ENCODE results near the gene MTURN.

- no peak for TF ChIP-seq CTCF (IDR thresholded peaks at IDR 0.05)
- TF ChIP-seq POLR2A (IDR thresholded peaks at IDR 0.05), result no peak
Measured at GRCh38 chr7:30171766-30172447, 37.1 kb downstream of the MTURN start.

Measured in right lobe of liver (tissue), 4 donors.